ENCODE results near the gene P2RX3. TPM values are rescaled to one million over a fixed set of nuclear protein-coding genes. Genes with fewer than 3 reads are reported as not detected.

Gene P2RX3
- total and polyA plus RNA-seq, 2 experiments from 2014 or later: 0.15 to 0.35 TPM

- TF ChIP-seq ZNF462 (CRISPR knock-in tag; IDR thresholded peaks at IDR 0.05) (no peak), EZH2 (IDR thresholded peaks at IDR 0.05; ENCODE audit: low read depth, unreplicated experiment) (no peak), JUNB (IDR thresholded peaks at IDR 0.05; ENCODE audit: unreplicated experiment) (no peak), ZNF114 (CRISPR knock-in tag; IDR thresholded peaks at IDR 0.05) (no peak), NANOG (IDR thresholded peaks at IDR 0.05; ENCODE audit: borderline replicate concordance) (no peak), POLR2AphosphoS5 (IDR thresholded peaks at IDR 0.05; ENCODE audit: low read depth) (no peak)
Measured at GRCh38 chr11:57353446-57353845, 15.3 kb downstream of the P2RX3 start (continued).

- 0 out of 2 replicates have a peak, but pooled peaks cover 3% of the 10 kb centered on the region for H3F3A ChIP-seq (replicated peaks; ENCODE audit: low read depth)
- no peak overlapping the region for H3K4me2 ChIP-seq
- Mint-ChIP-seq H3K27ac (no peak overlapping the region), H3K9me3 (peaks cover 6% of the 10 kb centered on the region), H3K4me3 (no peak overlapping the region), H3K4me1 (peaks cover 14% of the 10 kb centered on the region; the same call in 2 of the 3 replicates), H3K27me3 (ENCODE audit: insufficient read depth, low read depth, poor library complexity) (peaks cover 14% of the 10 kb centered on the region), H3K36me3 (ENCODE audit: low read depth) (no peaks in the 10 kb centered on the region; the same call in 2 of the 3 replicates)
- peaks cover 11% of the 10 kb centered on the region; the same call in 1 of the 2 replicates for H3K4me1 ChIP-seq (ENCODE audit: insufficient read depth)
- H3K9me2 ChIP-seq (ENCODE audit: insufficient read depth): no peaks in the 10 kb centered on the region
- peak overlapping the region; percentile 82; the same call in 1 of the 2 replicates for H2AFZ ChIP-seq
- no peaks in the 10 kb centered on the region for H3K79me2 ChIP-seq (replicated peaks; ENCODE audit: insufficient read depth)
- no peak overlapping the region for H3K27ac ChIP-seq (ENCODE audit: low read depth)
- no peaks in the 10 kb centered on the region for H4K20me1 ChIP-seq (replicated peaks; ENCODE audit: insufficient read depth)
- DNase-seq (ENCODE audit: low spot score) (no peak), ATAC-seq (no peak)
- H3K36me3 ChIP-seq (ENCODE audit: insufficient read depth): no peaks in the 10 kb centered on the region
- H3K27me3 ChIP-seq (ENCODE audit: insufficient read depth): no peaks in the 10 kb centered on the region
- no peak overlapping the region for H3K4me3 ChIP-seq
- no peak for TF ChIP-seq ETS1 (IDR thresholded peaks at IDR 0.05)
- TF ChIP-seq NANOG (IDR thresholded peaks at IDR 0.05; ENCODE audit: borderline replicate concordance): no peak
- no peak for TF ChIP-seq EZH2phosphoT487 (IDR thresholded peaks at IDR 0.05; ENCODE audit: unreplicated experiment)
- TF ChIP-seq POLR2AphosphoS5 (IDR thresholded peaks at IDR 0.05; ENCODE audit: low read depth): no peak
- no peak for TF ChIP-seq REST (IDR thresholded peaks at IDR 0.05; ENCODE audit: unreplicated experiment)
- no peak for TF ChIP-seq CREB1 (CRISPR knock-in tag; IDR thresholded peaks at IDR 0.05; ENCODE audit: low read depth)
- TF ChIP-seq ZNF331 (CRISPR knock-in tag; IDR thresholded peaks at IDR 0.05; ENCODE audit: low read depth): no peak
- TF ChIP-seq EZH2 (IDR thresholded peaks at IDR 0.05; ENCODE audit: low read depth, unreplicated experiment): no peak
- TF ChIP-seq CTCF (conservative IDR thresholded peaks at IDR 0.05; ENCODE audit: low read depth in 2 of 2): no peak
- no peak for TF ChIP-seq ZNF114 (CRISPR knock-in tag; IDR thresholded peaks at IDR 0.05)
Measured at GRCh38 chr11:57353852-57354251, 15.7 kb downstream of the P2RX3 start.
